HCT116 (cell line): ENCODE data around the gene CUL9. TPM values are rescaled to one million over a fixed set of nuclear protein-coding genes. Genes with fewer than 3 reads are reported as not detected.

Experiments used
- ATAC-seq: fragments of 200-7000 bp; cut with Tn5 transposase; 2 replicates; pipeline ENCODE4 v1.9.1; 2020; ENCODE audit warnings: mild to moderate bottlenecking, moderate library complexity
- BruUV-seq: library from RNA; stranded (reverse); fragments of 400-500 nt; replicated peaks from 2 replicates; lab custom pipeline; 2021; lab: Mats Ljungman, UMichigan
- CTCF ChIA-PET: fragments of 300-600 bp; sonication (Branson Sonifier 250); formaldehyde crosslinking; loops from one replicate; lab custom pipeline; 2021; ENCODE audit warnings: antibody characterized with exemption; lab: Charles Lee
- POLR2A ChIA-PET: fragments of 300-600, 350-600 bp; sonication (Branson Sonifier 250); formaldehyde crosslinking; loops from one replicate; lab custom pipeline; 2021; ENCODE audit warnings: antibody characterized with exemption; lab: Charles Lee
- RAD21 ChIA-PET, 2 experiments: fragments of 300-600 bp; sonication (Branson Sonifier 250); formaldehyde crosslinking; loops; one replicate each; lab custom pipeline; 2023; ENCODE audit warnings: low total read pairs in 2 of 2; ENCODE audit not compliant: uncharacterized antibody in 2 of 2, unreplicated experiment in 2 of 2, low non-redundant PET in 1 of 2; lab: Charles Lee
- DNase-seq: peaks from one replicate; pipeline ENCODE4 v3.0.0-alpha.2; 2010; ENCODE audit warnings: low read depth, low spot score
- H2AFZ ChIP-seq: fragments of 200-600 bp; shearing (Covaris generic), sonication (generic); 2 replicates; pipeline ENCODE4 v1.6.1; 2017; ENCODE audit warnings: low read depth, mixed run types, mixed read lengths, antibody characterized with exemption, low read length; ENCODE audit not compliant: poor library complexity, severe bottlenecking
- H3K27ac ChIP-seq: 2 replicates; pipeline ENCODE4 v1.5.1; 2012; ENCODE audit warnings: low read depth, low read length
- H3K27me3 ChIP-seq: fragments of 200-600 bp; sonication (generic); 2 replicates; pipeline ENCODE4 v1.6.1; 2016; ENCODE audit warnings: mixed run types, low read length, mixed read lengths; ENCODE audit not compliant: insufficient read depth
- H3K36me3 ChIP-seq, 2 experiments: fragments of 200-500 bp in 1 of 2; fragments of 200-600 bp in 1 of 2; sonication (Bioruptor generic) in 1 of 2; sonication (generic) in 1 of 2; 2 replicates each; pipeline versions ENCODE4 v1.5.1 to v1.6.1; 2014 to 2016; ENCODE audit warnings: low read length in 2 of 2, inconsistent platforms in 1 of 2, mixed read lengths in 1 of 2, mixed run types in 1 of 2; ENCODE audit not compliant: insufficient read depth in 2 of 2, control insufficient read depth in 1 of 2
- H3K4me1 ChIP-seq, 2 experiments: fragments of 200-600 bp in 1 of 2; sonication (generic) in 1 of 2; 2 replicates each; pipeline versions ENCODE4 v1.5.1 to v1.6.1; 2012 to 2017; ENCODE audit warnings: low read length in 2 of 2, inconsistent platforms in 1 of 2, mild to moderate bottlenecking in 1 of 2, mixed read lengths in 1 of 2, mixed run types in 1 of 2, moderate library complexity in 1 of 2; ENCODE audit not compliant: insufficient read depth in 2 of 2, control insufficient read depth in 1 of 2
- H3K4me2 ChIP-seq: fragments of 200-600 bp; sonication (generic); 2 replicates; pipeline ENCODE4 v1.6.1; 2017; ENCODE audit warnings: mixed run types, low read length, mixed read lengths
- H3K4me3 ChIP-seq, 2 experiments: fragments of 200-600 bp in 1 of 2; sonication (generic) in 1 of 2; replicated peaks in 1 of 2; 2 replicates each; pipeline ENCODE4 v1.5.1; 2011 to 2016; ENCODE audit warnings: low read length in 2 of 2, control low read depth in 1 of 2, low read depth in 1 of 2, mild to moderate bottlenecking in 1 of 2, mixed read lengths in 1 of 2, mixed run types in 1 of 2
- H3K79me2 ChIP-seq: fragments of 200-600 bp; sonication (generic); 2 replicates; pipeline ENCODE4 v1.6.1; 2017; ENCODE audit warnings: mild to moderate bottlenecking, mixed run types, low read length, moderate library complexity, mixed read lengths; ENCODE audit not compliant: insufficient read depth
- H3K9ac ChIP-seq: fragments of 200-600 bp; sonication (generic); 2 replicates; pipeline ENCODE4 v1.6.1; 2016; ENCODE audit warnings: low read length, mixed read lengths
- H3K9me2 ChIP-seq: fragments of 200-600 bp; sonication (generic), shearing (Covaris generic); 2 replicates; pipeline ENCODE4 v1.6.1; 2017; ENCODE audit warnings: mixed run types, mild to moderate bottlenecking, moderate library complexity; ENCODE audit not compliant: insufficient read depth
- H3K9me3 ChIP-seq, 2 experiments: fragments of 200-500 bp in 1 of 2; fragments of 200-600 bp in 1 of 2; sonication (Bioruptor generic) in 1 of 2; sonication (generic) in 1 of 2; 2 replicates each; pipeline ENCODE4 v1.6.1; 2014 to 2017; ENCODE audit warnings: low read length in 2 of 2, mixed read lengths in 2 of 2, inconsistent platforms in 1 of 2, low read depth in 1 of 2, mild to moderate bottlenecking in 1 of 2, mixed run types in 1 of 2, moderate library complexity in 1 of 2; ENCODE audit not compliant: control insufficient read depth in 1 of 2, insufficient read depth in 1 of 2
- H4K20me1 ChIP-seq: fragments of 200-600 bp; sonication (generic), shearing (Covaris generic); 2 replicates; pipeline ENCODE4 v1.6.1; 2017; ENCODE audit warnings: mixed run types, mild to moderate bottlenecking, moderate library complexity; ENCODE audit not compliant: insufficient read depth
- ATF3 ChIP-seq: IDR thresholded peaks from 2 replicates; pipeline ENCODE4 v1.6.1; 2012
- CBX3 ChIP-seq: IDR thresholded peaks from 2 replicates; pipeline ENCODE4 v1.6.1; 2012; ENCODE audit warnings: low read depth
- CEBPB ChIP-seq: IDR thresholded peaks from 2 replicates; pipeline ENCODE4 v1.6.1; 2012; ENCODE audit warnings: low read depth
- CTCF ChIP-seq, 3 experiments: fragments of 200-600 bp in 1 of 3; sonication (generic) in 1 of 3; IDR thresholded peaks in 2 of 3; conservative IDR thresholded peaks in 1 of 3; 2 replicates each; pipeline ENCODE4 v1.5.1; 2012 to 2017; ENCODE audit warnings: low read depth in 2 of 3, low read length in 2 of 3, antibody characterized with exemption in 1 of 3, borderline replicate concordance in 1 of 3, control low read depth in 1 of 3, mild to moderate bottlenecking in 1 of 3, mixed read lengths in 1 of 3, mixed run types in 1 of 3, moderate library complexity in 1 of 3; ENCODE audit not compliant: insufficient read depth in 1 of 3
- ELF1 ChIP-seq: IDR thresholded peaks from 2 replicates; pipeline ENCODE4 v1.6.1; 2012; ENCODE audit warnings: low read depth, borderline replicate concordance
- EZH2 ChIP-seq: fragments of 200-600 bp; sonication (generic); IDR thresholded peaks from 2 replicates; pipeline ENCODE4 v1.6.1; 2017; ENCODE audit warnings: antibody characterized with exemption, mixed run types
- EZH2phosphoT487 ChIP-seq: fragments of 200-600 bp; IDR thresholded peaks from 2 replicates; pipeline ENCODE4 v1.6.1; 2018; ENCODE audit warnings: antibody characterized with exemption, borderline replicate concordance
- MAX ChIP-seq: IDR thresholded peaks from 2 replicates; pipeline ENCODE4 v1.6.1; 2012
- POLR2A ChIP-seq: IDR thresholded peaks from 2 replicates; pipeline ENCODE4 v1.7.0; 2011; ENCODE audit warnings: borderline replicate concordance; ENCODE audit not compliant: insufficient read depth, insufficient read length; ENCODE audit errors: extremely low read depth
- POLR2AphosphoS5 ChIP-seq: IDR thresholded peaks from 2 replicates; pipeline ENCODE4 v1.6.1; 2011; ENCODE audit warnings: mild to moderate bottlenecking, low read depth, low read length, moderate library complexity
- RAD21 ChIP-seq: IDR thresholded peaks from 2 replicates; pipeline ENCODE4 v1.6.1; 2012; ENCODE audit warnings: low read depth, mild to moderate bottlenecking
- SIN3A ChIP-seq: IDR thresholded peaks from 2 replicates; pipeline ENCODE4 v1.6.1; 2012; ENCODE audit warnings: low read depth
- SP1 ChIP-seq: IDR thresholded peaks from 2 replicates; pipeline ENCODE4 v1.6.1; 2012; ENCODE audit warnings: low read depth
- YY1 ChIP-seq: IDR thresholded peaks from 2 replicates; pipeline ENCODE4 v1.6.1; 2011; ENCODE audit warnings: low read length, low read depth, moderate library complexity, mild to moderate bottlenecking; ENCODE audit not compliant: insufficient replicate concordance; ENCODE audit errors: extremely low read depth
- ZBTB33 ChIP-seq: IDR thresholded peaks from 2 replicates; pipeline ENCODE4 v1.6.1; 2011; ENCODE audit warnings: mild to moderate bottlenecking, low read length, moderate library complexity; ENCODE audit not compliant: insufficient replicate concordance; ENCODE audit errors: extremely low read depth
- ZFX ChIP-seq: fragments of 450-650 bp; IDR thresholded peaks from 2 replicates; pipeline ENCODE4 v1.6.1; 2017
- ZNF274 ChIP-seq: fragments of 200-500 bp; sonication (Bioruptor generic); IDR thresholded peaks from 2 replicates; pipeline ENCODE4 v1.6.1; 2014; ENCODE audit warnings: mild to moderate bottlenecking, low read depth, low read length, inconsistent platforms
- intact Hi-C: fragments of 100-400 bp; cut with micrococcal nuclease; formaldehyde crosslinking; loops from 2 replicates; pipeline ENCODE4 v1.10.0; 2022
- total RNA-seq: library from RNA; stranded (reverse); gene quantifications from one replicate; pipeline ENCODE4 v1.2.1, GENCODE V29; 2021; ENCODE audit not compliant: unreplicated experiment

Gene CUL9
- total RNA-seq, 1 experiment from 2014 or later, result 36.5 TPM

- no peak overlapping the region for H3K9ac ChIP-seq
- ATAC-seq (no peak), DNase-seq (no peak)
- H3K4me3 ChIP-seq, result no peak overlapping the region
- no peaks in the 10 kb centered on the region for H3K79me2 ChIP-seq
- BruUV-seq, result no TSS peak
- H4K20me1 ChIP-seq, result no peaks in the 10 kb centered on the region
- no peaks in the 10 kb centered on the region for H3K9me3 ChIP-seq
- no peak for TF ChIP-seq POLR2AphosphoS5
- no peak for TF ChIP-seq EZH2
- no peak for TF ChIP-seq RAD21
- TF ChIP-seq ATF3, result no peak
- no peak for TF ChIP-seq CBX3
- TF ChIP-seq SP1, result no peak
- CTCF ChIA-PET, result no interaction called here
- no peaks in the 10 kb centered on the region for H3K4me1 ChIP-seq
- POLR2A ChIA-PET, result no interaction called here
- H3K27ac ChIP-seq, result no peak overlapping the region
- intact Hi-C loops, result no loop called here
- RAD21 ChIA-PET, result no interaction called here
- no peak overlapping the region for H2AFZ ChIP-seq
- H3K4me2 ChIP-seq, result no peak overlapping the region
- no peaks in the 10 kb centered on the region; a peak in 1 of 4 replicates for H3K36me3 ChIP-seq
- H3K27me3 ChIP-seq, result no peaks in the 10 kb centered on the region
- H3K9me2 ChIP-seq, result no peaks in the 10 kb centered on the region
Measured at GRCh38 chr6:43216200-43216599, 34.2 kb downstream of the CUL9 start.

- BruUV-seq, result no TSS peak
- no peaks in the 10 kb centered on the region for H4K20me1 ChIP-seq
- intact Hi-C loops, result no loop called here
- no peak for ATAC-seq
- H3K27me3 ChIP-seq, result no peaks in the 10 kb centered on the region
- H3K4me1 ChIP-seq, result no peaks in the 10 kb centered on the region
- no peak overlapping the region for H3K4me2 ChIP-seq
- DNase-seq, result no peak
- no peaks in the 10 kb centered on the region for H3K79me2 ChIP-seq
- H3K4me3 ChIP-seq, result no peak overlapping the region
- H2AFZ ChIP-seq, result no peak overlapping the region
- H3K9me2 ChIP-seq, result no peaks in the 10 kb centered on the region
- TF ChIP-seq EZH2phosphoT487 (no peak), CEBPB (no peak), ELF1 (no peak), SIN3A (no peak), POLR2A (no peak), ZNF274 (no peak), ZBTB33 (no peak), MAX (no peak), YY1 (no peak), CTCF (IDR thresholded peaks at IDR 0.05 in 2 of 3, conservative IDR thresholded peaks at IDR 0.05 in 1 of 3; ENCODE audit: borderline replicate concordance in 1 of 3, insufficient read depth in 1 of 3, low read depth in 2 of 3, low read length in 2 of 3) (no peak), RAD21 (no peak), ZFX (no peak)
- H3K9ac ChIP-seq, result no peak overlapping the region
- H3K36me3 ChIP-seq, result no peaks in the 10 kb centered on the region; a peak in 1 of 4 replicates
- POLR2A ChIA-PET, result no interaction called here
- H3K9me3 ChIP-seq, result no peaks in the 10 kb centered on the region
- CTCF ChIA-PET, result no interaction called here
- RAD21 ChIA-PET, result no interaction called here
- H3K27ac ChIP-seq, result no peak overlapping the region
Measured at GRCh38 chr6:43217351-43217750, 35.4 kb downstream of the CUL9 start.
